Left lung (tissue), 10 donors: ENCODE results near the gene PIP4K2A. TPM values are rescaled to one million over a fixed set of nuclear protein-coding genes. Genes with fewer than 3 reads are reported as not detected.
"Not testable (repeated sequence)": the region's sequence is repeated elsewhere in the genome, so short reads cannot be mapped to it uniquely, and the experiment has no call there.

Experiments
- ATAC-seq: fragments of 200-7000 bp; cut with Tn5 transposase; one replicate; pipeline ENCODE4 v1.9.1; 2020; ENCODE audit warnings: moderate library complexity
- DNase-seq, 4 donors: peaks; one replicate each; pipeline ENCODE4 v3.0.0-alpha.2; 2013 to 2020
- H3K27ac ChIP-seq, 2 donors: fragments of 200-600 bp; sonication (generic) in 1 of 2; one replicate each; pipeline versions ENCODE4 v1.5.0 to v1.8.0; 2020 to 2021
- H3K27me3 ChIP-seq, 2 donors: fragments of 200-600 bp; sonication (generic) in 1 of 2; one replicate each; pipeline versions ENCODE4 v1.5.0 to v1.8.0; 2020 to 2021
- H3K36me3 ChIP-seq, 2 donors: fragments of 200-600 bp; sonication (generic) in 1 of 2; one replicate each; pipeline versions ENCODE4 v1.5.0 to v1.8.0; 2020 to 2021
- H3K4me1 ChIP-seq, 2 donors: fragments of 200-600 bp; one replicate each; pipeline ENCODE4 v1.8.0; 2021
- H3K4me3 ChIP-seq, 2 donors: fragments of 200-600 bp; sonication (generic) in 1 of 2; one replicate each; pipeline versions ENCODE4 v1.5.0 to v1.8.0; 2020 to 2021; ENCODE audit warnings: mild to moderate bottlenecking in 1 of 2
- H3K9me3 ChIP-seq, 2 donors: fragments of 200-600 bp; sonication (generic) in 1 of 2; one replicate each; pipeline versions ENCODE4 v1.5.0 to v1.8.0; 2020 to 2021
- intact Hi-C, 2 donors: fragments of 100-400 bp; cut with DNase I; formaldehyde crosslinking; loops; one replicate each; pipeline versions ENCODE4 v1.11.2 to v1.14.2; 2022
- polyA plus RNA-seq, 6 donors: library from polyadenylated mRNA; unstranded; fragments of 120-200 nt; gene quantifications; one replicate each; pipeline ENCODE4 v1.2.1, GENCODE V29; 2013; ENCODE audit not compliant: insufficient read length in 6 of 6
- total RNA-seq, 2 donors: library from RNA; stranded (reverse); fragmentation: NEBNext Ultra II Directional; extraction: Animal tissue kit (Norgen Biotek cat#: 25700); gene quantifications; one replicate each; pipeline ENCODE4 v1.2.1, GENCODE V29; 2021
- TF ChIP-seq, protein P1 (sequence below), 2 donors: fragments of 200-600 bp; sonication (generic) in 1 of 2; IDR thresholded peaks; one replicate each; pipeline versions ENCODE4 v1.5.0 to v1.8.0; 2021; ENCODE audit warnings: antibody characterized with exemption in 2 of 2
- donor health status: DM: no; HTN: yes; CAD: no.
- donor health status: DM: no; HTN: no; CAD: no.

PIP4K2A gene
- total and polyA plus RNA-seq, 8 donors = 24.9 to 53.8 (median 29.5) TPM

- ATAC-seq = no peak
- Histone ChIP-seq H3K4me3 (no peak overlapping the region), H3K4me1 (peaks cover 0 to 3% of the 10 kb centered on the region in 2 donors), H3K9me3 (no peaks in the 10 kb centered on the region), H3K27ac (no peak overlapping the region), H3K36me3 (no peaks in the 10 kb centered on the region), H3K27me3 (peaks cover 0 to 10% of the 10 kb centered on the region in 2 donors)
- no peak for DNase-seq
- intact Hi-C loops = no loop called here
- TF ChIP-seq, protein P1, sequence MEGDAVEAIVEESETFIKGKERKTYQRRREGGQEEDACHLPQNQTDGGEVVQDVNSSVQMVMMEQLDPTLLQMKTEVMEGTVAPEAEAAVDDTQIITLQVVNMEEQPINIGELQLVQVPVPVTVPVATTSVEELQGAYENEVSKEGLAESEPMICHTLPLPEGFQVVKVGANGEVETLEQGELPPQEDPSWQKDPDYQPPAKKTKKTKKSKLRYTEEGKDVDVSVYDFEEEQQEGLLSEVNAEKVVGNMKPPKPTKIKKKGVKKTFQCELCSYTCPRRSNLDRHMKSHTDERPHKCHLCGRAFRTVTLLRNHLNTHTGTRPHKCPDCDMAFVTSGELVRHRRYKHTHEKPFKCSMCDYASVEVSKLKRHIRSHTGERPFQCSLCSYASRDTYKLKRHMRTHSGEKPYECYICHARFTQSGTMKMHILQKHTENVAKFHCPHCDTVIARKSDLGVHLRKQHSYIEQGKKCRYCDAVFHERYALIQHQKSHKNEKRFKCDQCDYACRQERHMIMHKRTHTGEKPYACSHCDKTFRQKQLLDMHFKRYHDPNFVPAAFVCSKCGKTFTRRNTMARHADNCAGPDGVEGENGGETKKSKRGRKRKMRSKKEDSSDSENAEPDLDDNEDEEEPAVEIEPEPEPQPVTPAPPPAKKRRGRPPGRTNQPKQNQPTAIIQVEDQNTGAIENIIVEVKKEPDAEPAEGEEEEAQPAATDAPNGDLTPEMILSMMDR (IDR thresholded peaks at IDR 0.05) = no peak
Measured at GRCh38 chr10:22515009-22515408, 199.4 kb downstream of the PIP4K2A start.

- H3K27ac ChIP-seq, H3K4me1 ChIP-seq, H3K36me3 ChIP-seq, intact Hi-C loops, ATAC-seq, H3K27me3 ChIP-seq, H3K4me3 ChIP-seq, DNase-seq, H3K9me3 ChIP-seq: not testable (repeated sequence)
Measured at GRCh38 chr10:22514414-22514758, 200.0 kb downstream of the PIP4K2A start.

DNA sequence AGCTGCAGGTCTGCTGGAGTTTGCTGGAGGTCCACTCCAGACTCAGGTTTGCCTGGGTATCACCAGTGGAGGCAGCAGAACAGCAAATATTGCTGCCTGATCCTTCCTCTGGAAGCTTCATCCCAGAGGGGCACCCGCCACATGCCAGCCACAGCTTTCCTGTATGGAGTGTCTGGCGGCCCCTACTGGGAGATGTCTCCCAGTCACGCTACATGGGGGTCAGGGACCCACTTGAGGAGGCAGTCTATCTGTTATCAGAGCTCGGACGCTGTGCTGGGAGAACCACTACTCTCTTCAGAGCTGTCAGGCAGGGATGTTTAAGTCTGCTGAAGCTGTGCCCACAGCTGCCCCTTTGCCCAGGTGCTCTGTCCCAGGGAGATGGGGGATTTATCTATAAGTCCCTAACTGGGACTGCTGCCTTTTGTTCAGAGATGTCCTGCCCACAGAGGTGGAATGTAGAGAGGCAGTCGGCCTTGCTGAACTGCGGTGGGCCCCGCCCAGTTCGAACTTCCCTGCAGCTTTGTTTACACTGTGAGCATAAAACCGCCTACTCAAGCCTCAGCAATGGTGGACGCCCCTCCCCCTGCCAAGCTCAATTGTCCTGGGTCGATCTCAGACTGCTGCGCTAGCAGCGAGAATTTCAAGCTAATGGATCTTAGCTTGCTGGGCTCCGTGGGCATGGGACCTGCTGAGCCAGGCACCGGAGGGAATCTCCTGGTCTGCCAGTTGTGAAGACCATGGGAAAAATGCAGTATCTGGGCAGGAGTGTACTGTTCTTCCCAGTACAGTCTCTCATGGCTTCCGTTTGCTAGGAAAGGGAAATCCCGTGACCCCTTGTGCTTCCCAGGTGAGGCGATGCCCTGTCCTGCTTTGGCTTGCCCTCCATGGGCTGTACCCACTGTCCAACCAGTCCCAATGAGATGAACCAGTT, 200.6 kb downstream of the PIP4K2A start:
- peak; percentile 92 for ATAC-seq
- H3K9me3 ChIP-seq, H3K4me1 ChIP-seq, H3K36me3 ChIP-seq, H3K27ac ChIP-seq, H3K27me3 ChIP-seq, intact Hi-C loops: not testable (repeated sequence)
- H3K4me3 ChIP-seq = peak overlapping the region in 1 of 2 donors; percentile 1
- DNase-seq = peak in 3 of 4 donors; percentile 28 to 84 (median 73)

DNA sequence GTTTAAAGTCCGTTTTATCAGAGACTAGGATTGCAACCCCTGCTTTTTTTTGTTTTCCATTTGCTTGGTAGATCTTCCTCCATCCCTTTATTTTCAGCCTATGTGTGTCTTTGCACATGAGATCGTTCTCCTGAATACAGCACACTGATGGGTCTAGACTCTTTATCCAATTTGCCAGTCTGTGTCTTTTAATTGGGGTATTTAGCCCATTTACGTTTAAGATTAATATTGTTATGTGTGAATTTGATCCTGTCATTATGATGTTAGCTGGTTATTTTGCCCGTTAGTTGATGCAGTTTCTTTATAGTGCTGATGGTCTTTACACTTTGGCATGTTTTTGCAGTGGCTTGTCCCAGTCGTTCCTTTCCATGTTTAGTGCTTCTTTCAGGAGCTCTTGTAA, 202.4 kb downstream of the PIP4K2A start:
- H3K9me3 ChIP-seq, ATAC-seq, H3K27ac ChIP-seq, H3K4me3 ChIP-seq, H3K36me3 ChIP-seq, DNase-seq, H3K4me1 ChIP-seq, intact Hi-C loops: not testable (repeated sequence)
- H3K27me3 ChIP-seq = peaks cover 0 to 10% of the 10 kb centered on the region in 2 donors

DNA sequence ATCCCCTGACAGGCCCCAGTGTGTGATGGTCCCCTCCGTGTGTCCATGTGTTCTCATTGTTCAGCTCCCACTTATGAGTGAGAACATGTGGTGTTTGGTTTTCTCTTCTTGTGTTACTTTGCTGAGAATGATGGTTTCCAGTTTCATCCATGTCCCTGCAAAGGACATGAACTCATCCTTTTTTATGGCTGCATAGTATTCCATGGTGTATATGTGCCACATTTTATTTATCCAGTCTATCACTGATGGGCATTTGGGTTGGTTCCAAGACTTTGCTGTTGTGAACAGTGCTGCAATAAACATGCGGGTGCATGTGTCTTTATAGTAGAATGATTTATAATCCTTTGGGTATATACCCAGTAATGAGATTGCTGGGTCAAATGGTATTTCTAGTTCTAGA, 206.2 kb downstream of the PIP4K2A start:
- H3K36me3 ChIP-seq, H3K27ac ChIP-seq, H3K4me1 ChIP-seq, H3K27me3 ChIP-seq, ATAC-seq, intact Hi-C loops, H3K9me3 ChIP-seq, DNase-seq, H3K4me3 ChIP-seq: not testable (repeated sequence)

GRCh38 chr10:22505911-22506685, 208.3 kb downstream of the PIP4K2A start:
- intact Hi-C loops = no loop called here
- DNase-seq = peak in 2 of 4 donors; percentile 16 to 72
- Histone ChIP-seq H3K27ac (no peak overlapping the region), H3K4me1 (no peaks in the 10 kb centered on the region), H3K4me3 (no peak overlapping the region), H3K36me3 (no peaks in the 10 kb centered on the region), H3K9me3 (peaks cover 0 to 4% of the 10 kb centered on the region in 2 donors), H3K27me3 (peaks cover 0 to 3% of the 10 kb centered on the region in 2 donors)
- no peak for ATAC-seq
- TF ChIP-seq, protein P1 (IDR thresholded peaks at IDR 0.05) = no peak

- peaks cover 0 to 3% of the 10 kb centered on the region in 2 donors for H3K27me3 ChIP-seq
- TF ChIP-seq, protein P1 (IDR thresholded peaks at IDR 0.05) = no peak
- ATAC-seq = no peak
- peaks cover 0 to 4% of the 10 kb centered on the region in 2 donors for H3K9me3 ChIP-seq
- no peaks in the 10 kb centered on the region for H3K4me1 ChIP-seq
- intact Hi-C loops = no loop called here
- no peak for DNase-seq
- no peaks in the 10 kb centered on the region for H3K36me3 ChIP-seq
- H3K4me3 ChIP-seq = no peak overlapping the region
- H3K27ac ChIP-seq = no peak overlapping the region
Measured at GRCh38 chr10:22504766-22505165, 209.6 kb downstream of the PIP4K2A start.
